Measurements from ENCODE around the gene CNPY4.
"Not testable (repeated sequence)": the region's sequence is repeated elsewhere in the genome, so short reads cannot be mapped to it uniquely, and the experiment has no call there.

The CNPY4 gene

DNA sequence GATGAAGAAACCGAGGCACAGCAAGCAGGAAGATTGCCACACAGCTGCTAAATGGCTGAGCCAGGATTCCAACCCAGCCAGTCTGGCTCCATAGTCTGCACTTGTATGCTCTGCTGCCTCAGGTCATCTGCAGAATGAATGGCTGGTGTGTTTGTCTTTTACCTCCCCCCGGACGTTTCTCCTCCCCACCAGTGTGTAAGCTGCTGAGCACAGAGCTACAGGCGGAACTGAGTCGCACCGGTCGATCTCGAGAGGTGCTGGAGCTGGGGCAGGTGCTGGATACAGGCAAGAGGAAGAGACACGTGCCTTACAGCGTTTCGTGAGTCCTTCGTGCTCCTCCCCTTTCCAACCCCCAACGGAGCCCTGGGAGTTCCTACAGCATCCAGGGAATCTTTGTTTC lies 2.6 kb downstream of the CNPY4 start:
- no peak for DNase-seq

DNA sequence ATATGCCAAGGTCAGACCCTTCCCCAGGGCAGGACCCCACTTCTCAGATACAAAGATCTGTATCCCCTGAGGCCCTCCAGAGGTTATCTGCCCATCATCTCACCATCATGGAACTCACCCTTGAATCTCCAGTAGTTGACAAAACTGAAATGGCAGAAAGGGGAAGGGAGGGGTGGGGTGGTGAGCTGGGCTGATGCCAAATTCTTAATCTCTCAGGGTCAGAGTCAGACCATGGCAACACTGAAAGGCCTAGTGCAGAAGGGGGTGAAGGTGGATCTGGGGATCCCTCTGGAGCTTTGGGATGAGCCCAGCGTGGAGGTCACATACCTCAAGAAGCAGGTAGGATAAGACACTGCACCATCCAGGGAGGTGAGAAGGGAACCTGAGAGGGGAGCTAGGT lies 3.1 kb downstream of the CNPY4 start:
- DNase-seq, result no peak

DNA sequence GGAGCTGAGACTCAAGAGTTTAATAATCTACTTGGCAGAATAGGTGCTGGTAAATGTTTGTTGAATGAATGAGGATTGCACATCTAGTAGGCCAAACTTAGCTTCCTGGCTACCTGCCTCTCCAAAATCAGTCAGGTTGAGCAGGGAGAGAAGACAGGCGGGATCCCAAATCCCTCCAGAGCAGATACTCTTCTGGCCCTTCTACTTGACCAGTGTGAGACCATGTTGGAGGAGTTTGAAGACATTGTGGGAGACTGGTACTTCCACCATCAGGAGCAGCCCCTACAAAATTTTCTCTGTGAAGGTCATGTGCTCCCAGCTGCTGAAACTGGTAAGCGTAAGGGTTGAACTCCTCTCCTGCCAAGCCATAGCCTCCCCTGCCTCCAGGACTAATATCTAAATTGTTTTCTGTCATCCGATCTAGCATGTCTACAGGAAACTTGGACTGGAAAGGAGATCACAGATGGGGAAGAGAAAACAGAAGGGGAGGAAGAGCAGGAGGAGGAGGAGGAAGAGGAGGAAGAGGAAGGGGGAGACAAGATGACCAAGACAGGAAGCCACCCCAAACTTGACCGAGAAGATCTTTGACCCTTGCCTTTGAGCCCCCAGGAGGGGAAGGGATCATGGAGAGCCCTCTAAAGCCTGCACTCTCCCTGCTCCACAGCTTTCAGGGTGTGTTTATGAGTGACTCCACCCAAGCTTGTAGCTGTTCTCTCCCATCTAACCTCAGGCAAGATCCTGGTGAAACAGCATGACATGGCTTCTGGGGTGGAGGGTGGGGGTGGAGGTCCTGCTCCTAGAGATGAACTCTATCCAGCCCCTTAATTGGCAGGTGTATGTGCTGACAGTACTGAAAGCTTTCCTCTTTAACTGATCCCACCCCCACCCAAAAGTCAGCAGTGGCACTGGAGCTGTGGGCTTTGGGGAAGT lies 5.1 kb downstream of the CNPY4 start:
- no peak for DNase-seq

DNA sequence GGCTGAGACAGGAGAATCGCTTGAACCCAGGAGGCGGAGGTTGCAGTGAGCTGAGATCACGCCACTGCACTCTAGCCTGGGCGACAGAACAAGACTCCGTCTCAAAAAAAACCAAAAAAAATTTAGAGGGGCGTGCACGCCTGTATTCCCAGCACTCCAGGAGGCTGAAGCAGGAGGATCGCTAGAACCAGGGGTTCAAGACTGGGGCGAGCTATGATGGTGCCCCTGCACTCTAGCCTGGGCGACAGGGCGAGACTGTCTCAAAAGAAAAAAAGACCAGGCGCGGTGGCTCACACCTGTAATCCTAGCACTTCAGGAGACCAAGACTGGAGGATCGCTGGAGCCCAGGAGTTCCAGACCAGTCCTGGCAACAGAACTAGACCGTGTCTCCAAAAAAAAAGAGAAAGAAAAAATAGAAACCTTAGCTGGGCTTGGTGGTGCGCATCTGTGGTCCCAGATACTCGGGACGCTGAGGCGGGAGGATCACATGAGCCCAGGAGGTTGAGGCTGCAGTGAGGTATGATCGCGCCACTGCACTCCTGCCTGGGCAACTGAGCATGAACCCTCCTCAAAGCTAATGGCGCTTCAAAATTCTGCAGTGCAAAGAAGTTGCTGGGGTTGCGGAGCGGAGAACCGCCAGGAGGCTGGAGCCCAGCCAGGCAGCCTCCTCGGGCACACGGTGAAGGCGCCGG lies 7.0 kb downstream of the CNPY4 start:
- no peak for DNase-seq

DNA sequence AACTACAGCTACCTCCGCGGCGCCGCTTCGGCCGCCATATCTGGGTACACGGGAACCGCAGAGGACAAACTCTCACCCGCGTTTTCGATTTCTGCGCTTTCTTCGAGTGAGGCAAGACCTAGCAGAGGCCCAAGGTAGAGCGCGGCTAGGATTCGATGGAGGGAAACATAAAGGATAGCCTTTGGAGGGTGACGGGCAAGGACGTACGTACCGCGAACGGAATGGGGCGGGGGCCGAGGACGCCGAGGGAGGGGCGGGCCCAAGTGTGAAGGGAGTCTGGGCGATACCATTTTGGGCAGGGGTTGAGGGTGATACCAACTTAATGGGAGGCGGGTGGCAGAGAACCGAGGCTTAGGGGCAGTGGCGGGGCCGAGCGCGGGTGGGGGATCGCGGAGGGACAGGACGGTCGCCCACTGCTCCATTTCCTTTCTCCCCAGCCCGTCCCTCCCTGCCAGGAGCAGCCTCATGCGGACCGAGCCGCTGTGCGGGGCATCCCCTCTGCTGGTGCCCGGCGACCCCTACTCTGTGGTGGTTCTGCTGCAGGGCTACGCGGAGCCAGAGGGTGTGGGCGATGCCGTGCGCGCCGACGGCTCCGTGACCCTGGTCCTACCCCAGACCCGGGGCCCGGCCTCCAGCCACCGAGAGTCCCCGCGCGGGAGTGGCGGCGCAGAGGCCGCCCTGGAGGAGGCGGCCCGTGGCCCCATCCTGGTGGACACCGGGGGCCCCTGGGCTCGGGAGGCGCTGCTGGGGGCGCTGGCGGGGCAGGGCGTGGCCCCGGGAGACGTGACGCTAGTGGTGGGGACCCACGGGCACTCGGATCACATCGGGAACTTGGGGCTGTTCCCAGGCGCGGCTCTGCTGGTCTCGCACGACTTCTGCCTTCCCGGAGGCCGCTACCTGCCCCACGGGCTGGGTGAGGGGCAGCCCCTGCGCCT lies 7.8 kb downstream of the CNPY4 start, which contains the start of gene MBLAC1:
MBLAC1 (plus strand) TSS at position 37 of the 935 bp plus-strand sequence; CDS start at position 466, 429 bp downstream.
- DNase-seq, result peak; percentile 93

DNA sequence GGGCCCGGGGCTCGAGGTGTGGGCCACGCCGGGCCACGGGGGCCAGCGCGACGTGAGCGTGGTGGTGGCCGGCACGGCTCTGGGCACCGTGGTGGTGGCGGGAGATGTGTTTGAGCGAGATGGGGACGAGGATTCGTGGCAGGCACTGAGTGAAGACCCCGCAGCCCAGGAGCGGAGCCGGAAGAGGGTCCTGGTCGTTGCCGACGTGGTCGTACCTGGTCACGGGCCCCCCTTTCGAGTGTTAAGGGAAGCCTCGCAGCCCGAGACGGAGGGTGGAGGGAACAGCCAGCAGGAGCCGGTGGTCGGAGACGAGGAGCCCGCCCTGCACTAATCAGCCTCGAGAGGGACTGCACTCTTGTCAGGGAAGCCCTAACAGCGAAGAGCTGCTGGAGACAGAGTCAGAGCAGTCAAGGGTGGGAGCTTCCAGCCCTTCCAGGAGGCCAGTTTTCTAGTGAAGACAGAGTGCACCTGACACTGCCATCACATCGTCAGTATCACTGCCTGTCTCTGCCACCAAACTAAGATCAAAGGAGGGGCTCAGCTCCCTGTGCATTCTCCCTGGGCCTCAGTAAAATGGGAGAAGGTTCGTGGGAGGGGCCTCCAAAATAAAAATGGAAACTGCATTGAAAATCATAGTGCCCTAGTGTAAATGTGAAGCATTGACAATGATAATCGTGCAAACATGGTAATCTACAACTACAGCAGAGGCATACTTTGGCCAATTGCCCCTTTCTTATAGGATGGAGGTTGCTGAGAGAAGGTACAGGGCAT lies 8.6 kb downstream of the CNPY4 start:
- DNase-seq, result peak; percentile 46

DNA sequence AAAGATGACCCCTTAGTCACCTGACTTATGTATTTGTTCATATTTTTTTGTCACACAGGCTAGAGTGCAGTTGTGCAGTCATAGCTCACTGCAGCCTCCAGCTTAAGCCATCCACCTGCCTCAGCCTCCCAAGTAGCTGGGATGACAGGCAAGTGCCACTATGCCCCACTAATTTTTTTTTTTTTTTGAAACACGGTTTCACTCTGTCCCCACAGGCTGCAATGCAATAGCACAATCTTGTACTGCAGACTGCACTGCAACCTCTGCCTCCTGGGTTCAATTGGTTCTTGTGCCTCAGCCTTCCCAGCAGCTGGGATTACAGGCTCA lies 9.2 kb downstream of the CNPY4 start:
- no peak for DNase-seq

DNA sequence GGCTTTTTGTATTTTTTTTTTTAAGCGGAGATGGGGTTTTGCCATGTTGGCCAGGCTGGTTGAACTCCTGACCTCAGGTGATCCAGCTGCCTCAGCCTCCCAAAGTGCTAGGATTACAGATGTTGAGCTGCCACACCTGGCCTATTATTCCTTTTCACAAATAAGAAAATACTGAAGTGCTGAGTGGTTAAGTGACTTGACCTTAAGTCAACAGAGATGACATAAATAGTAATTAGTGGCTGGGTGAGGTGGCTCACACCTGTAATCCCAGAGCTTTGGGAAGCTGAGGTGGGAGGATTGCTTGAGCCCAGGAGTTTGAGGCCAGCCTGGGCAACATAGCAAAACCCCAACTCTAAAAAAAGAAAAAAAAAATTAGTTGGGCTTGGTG lies 10.8 kb downstream of the CNPY4 start:
- DNase-seq, result not testable (repeated sequence)

DNA sequence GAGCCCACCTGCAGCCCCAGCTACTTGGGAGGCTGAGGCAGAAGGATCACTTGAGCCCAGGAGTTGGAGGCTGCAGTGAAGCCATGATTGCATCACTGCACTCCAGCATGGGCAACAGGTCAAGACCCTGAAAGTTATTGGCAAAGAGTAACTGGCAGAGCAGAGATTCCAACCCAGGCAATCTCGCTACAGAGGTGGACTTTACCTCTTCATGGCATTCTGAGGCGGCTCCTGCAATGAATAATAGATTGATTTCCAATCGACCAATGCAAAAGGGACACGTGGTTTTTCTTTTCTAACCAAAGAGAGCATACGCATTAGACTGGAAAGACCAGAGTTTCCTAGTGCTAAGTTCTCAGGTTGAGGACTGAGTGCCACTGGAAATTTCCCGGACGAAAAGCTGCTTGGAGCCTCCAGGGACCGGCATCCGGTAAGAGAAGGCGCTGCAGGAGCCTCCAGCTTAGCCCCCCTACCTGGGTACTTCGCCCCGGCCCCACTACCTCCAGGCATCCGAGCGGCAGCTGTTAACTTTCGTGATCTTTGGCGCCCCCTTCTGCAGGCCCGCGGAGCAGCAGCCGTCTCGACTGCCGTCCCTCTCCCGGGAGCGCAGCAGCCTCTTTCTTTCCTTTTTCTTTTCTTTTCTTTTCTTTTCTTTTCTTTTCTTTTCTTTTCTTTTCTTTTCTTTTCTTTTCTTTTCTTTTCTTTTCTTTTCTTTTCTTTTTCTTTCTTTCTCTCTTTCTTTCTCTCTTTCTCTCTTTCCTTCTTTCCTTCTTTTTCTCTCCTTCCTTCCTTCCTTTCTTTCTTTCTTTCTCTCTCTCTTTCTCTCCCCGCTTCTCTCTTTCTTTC lies 11.4 kb downstream of the CNPY4 start:
- DNase-seq, result peak; percentile 88

DNA sequence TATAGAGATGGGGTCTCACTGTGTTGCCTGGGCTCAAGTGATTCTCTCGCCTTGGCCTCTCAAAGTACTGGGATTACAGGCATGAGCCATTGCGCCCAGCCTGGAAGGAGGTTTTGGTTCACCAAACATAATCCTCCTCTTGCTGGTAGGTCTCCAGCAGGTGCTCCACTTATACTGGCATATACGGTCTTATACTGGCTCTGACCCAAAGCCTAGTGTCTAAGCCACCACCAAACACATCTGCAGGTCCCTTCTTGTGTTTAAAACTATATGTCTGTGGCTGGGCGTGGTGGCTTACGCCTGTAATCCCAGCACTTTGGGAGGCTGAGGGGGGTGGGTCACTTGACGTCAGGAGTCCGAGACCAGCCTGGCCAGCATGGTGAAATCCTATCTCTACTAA lies 12.7 kb downstream of the CNPY4 start:
- no peak for DNase-seq

DNA sequence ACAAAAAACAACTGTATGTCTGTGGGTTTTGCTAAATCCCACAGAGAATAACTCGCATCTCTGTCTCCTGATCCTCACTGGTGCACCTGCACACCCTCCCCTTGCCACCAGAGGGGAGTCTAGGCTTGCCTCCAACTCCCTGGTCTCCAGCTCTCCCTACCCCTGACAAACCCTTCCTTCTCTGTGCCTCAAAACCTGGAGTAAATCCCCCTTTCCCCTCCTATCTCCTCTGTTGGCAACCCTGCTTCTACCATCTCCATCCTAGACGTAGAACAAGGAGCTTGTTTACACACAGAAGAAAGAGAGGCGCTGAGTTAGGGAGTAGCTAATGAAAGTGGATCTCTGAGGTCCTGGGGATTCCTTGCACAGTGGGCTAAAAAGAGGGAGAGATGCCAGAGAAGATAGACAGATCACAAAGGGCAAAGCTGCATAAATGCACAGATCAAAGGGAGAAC lies 13.3 kb downstream of the CNPY4 start:
- DNase-seq, result peak; percentile 74

DNA sequence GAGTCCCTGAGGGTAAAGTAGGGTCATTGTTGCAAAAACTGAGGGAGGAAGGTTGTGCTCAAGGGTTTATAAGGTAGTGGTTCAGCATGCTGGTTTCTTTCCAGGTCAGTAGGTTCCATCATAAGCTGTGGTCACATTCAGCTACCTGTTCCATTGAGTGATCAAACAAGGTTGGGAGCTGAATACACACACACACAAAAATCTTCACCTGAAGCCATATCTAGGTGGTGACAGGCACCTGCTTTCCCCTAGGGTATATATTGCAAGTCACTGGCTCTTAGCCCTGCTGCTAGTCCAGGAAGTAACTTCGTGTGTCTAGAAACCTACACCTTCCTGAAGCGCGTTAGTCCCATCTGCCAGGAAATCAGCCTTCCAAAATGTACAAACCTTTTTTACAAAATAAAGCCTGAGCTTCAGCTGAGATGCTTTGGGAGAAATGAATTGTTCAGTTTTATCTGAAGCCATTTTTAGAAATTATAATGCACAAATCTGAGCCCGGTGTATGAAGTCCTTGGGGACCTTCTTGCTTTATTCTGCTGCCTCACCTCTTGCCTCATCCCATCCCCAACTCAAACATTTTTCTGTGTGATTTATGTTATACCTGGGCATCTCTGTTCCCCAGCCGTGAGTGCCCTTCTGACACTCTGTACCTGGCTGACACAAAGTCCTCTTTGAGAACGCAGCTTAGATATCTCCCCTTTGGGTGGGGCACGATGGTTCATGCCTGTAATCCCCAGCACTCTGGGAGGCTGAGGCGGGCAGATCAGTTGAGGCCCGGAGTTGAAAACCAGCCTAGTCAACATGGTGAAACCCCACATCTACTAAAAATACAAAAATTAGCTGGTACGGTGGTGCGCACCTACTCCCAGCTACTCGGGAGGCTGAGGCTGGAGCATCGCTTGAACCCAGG lies 18.7 kb downstream of the CNPY4 start:
- DNase-seq, result no peak

DNA sequence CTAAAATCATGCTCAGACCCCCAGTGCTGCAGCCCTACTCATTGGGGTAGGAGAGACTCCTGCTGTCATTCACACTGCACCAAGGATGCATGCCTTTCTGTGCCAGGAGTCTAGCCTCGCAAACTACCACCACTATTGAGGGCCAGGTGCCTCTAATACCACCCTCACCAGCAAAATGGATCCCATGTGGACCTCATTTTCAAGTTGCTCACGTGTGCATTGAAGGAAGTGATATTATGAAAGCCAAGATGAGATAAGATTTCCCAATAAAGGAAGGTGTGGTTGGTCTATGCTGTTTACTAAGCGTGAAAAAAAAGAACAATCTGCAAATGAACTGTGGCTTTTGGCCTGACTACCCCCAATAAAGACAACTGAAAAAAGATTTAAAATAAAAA lies 22.1 kb downstream of the CNPY4 start:
- no peak for DNase-seq

DNA sequence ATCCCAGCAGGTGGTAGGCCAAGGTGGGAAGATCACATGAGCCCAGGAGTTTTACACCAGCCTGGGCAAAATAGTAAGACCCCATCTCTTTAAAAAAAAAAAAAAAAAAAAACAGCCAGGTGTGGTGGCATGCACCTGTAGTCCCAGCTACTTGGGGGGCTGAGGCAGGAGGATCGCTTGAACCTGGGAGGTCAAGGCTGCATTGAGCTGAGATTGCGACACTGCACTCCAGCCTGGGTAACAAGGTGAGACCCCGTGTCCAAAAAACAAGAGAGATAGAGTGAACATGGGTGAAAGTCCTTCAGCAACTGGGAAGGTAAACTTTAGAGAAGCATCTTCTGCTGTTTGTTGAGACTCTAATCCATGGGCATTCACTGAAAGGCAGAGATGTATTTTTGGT lies 23.0 kb downstream of the CNPY4 start:
- DNase-seq, result no peak

DNA sequence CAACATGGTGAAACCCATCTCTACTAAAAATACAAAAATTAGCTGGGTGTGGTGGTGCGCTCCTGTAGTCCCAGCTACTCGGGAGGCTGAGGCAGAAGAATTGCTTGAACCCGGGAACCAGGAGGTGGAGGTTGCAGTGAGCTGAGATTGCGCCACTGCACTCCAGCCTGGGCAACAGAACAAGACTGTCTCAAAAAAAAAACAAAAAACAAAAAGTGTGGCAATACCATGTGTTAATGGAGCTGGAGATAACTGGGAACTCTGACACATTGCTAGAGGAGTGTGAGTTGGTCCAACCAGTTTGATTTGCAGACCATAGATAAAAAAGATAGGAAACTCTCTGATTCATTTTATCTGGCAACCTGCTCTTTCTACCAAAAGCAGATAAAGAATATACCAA lies 26.9 kb downstream of the CNPY4 start:
- DNase-seq, result not testable (repeated sequence)

DNA sequence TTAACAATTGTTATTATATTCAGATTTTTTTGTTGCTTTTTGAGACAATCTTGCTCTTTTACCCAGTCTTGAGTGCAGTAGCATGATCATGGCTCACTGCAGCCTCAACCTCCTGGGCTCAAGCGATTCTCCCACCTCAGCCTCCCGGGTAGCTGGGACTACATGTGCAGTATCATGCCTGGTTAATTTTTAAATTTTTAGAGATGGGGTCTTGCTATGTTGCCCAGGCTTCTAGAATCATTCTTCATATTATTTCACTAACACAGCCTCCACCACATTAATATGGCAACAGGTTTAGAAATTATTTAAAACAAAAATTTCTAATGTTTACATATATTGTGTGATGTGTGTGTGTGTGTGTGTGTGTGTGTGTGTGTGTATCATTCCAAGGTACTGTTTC lies 27.8 kb downstream of the CNPY4 start:
- no peak for DNase-seq

DNA sequence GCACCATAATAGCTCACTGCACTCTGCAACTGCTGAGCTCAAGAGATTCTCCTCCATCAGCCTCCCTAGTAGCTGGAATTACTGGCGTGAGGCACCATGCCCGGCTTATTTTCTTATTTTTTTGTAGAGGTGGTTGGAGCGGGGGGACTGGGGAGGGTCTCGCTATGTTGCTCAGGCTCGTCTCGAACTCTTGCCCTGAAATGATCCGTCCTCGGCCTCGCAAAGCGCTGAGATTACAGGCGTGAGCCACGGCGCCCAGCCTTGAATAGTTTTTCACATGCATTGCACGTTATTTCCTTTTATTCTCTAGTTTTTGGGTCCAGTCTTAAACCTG lies 28.8 kb downstream of the CNPY4 start:
- DNase-seq, result no peak

DNA sequence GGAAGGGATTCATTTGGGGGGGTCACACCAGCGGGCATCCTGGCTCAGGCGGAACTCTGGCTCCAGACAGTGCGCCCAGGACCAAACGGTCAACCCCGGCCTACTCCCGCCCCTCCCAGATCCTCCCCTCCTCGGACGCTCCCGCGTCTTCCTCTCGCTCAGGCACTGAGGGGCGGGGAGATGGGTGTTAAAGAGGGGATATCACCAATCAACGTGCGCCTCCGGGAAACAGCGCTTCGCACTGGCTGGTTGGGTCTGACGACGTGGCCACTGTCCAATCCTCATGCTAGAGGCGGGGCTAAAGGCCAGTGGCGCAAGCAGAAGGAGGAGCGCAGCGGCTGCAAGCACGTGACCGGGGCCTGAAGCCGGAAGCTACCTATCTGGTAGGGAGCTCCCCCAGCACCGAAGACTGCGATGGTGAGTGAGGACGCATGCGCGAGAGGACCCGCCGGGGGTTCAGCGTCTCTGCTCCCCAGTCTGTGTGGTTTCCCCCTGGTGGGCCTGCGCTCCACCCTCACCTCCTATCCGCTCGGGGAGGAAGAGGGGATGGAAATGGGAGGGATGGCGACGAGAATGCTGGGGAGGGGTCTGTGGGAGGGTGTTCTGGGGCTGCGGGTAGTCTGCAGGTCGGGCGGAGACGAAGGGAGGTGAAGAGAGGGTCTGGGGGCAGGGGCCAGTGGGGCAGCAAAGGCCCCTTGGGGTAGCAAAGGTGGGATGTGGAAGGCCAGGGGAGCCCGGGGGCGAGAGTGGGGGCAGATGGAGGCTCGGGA lies 29.3 kb downstream of the CNPY4 start, which contains the start of gene LAMTOR4:
LAMTOR4 (plus strand) TSS at position 360 of the 770 bp plus-strand sequence; CDS start at position 415, 55 bp downstream.
- DNase-seq, result peak; percentile 99

DNA sequence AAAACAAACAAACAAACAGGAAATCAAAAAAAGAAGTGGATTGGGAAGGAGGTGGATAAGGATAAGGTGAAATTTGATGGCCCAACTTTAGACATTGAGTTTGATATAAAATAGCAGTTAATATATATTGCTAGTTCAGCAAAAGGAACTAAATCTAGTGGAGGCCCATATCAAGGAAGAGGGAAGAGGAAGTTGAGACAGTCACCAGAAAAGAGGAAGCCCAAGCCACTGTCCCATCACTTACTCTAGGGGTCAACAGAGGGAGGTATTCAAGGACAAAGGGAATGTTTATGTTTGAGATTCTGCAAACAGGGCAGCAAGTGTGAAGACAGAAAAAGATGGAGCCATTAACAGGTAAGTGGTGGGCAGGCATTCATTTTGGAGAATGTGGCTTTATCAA lies 33.0 kb downstream of the CNPY4 start:
- no peak for DNase-seq
